Chondrocyte (in vitro differentiated cells): Measurements from ENCODE around the gene CDC42EP4. TPM values are rescaled to one million over a fixed set of nuclear protein-coding genes. Genes with fewer than 3 reads are reported as not detected.

Source experiments
- DNase-seq: peaks from one replicate; pipeline ENCODE4 v3.0.0; 2021; ENCODE audit warnings: mixed read lengths, low spot score
- H3K27ac Mint-ChIP-seq: one replicate; pipeline ENCODE4 v1.8.0; 2021; ENCODE audit warnings: mild to moderate bottlenecking, moderate library complexity, mixed read lengths; ENCODE audit not compliant: unreplicated experiment
- H3K27me3 Mint-ChIP-seq: 2 replicates; pipeline ENCODE4 v1.8.0; 2021; ENCODE audit warnings: low read depth, mixed read lengths
- H3K36me3 Mint-ChIP-seq: 2 replicates; pipeline ENCODE4 v1.8.0; 2021; ENCODE audit warnings: low read depth, mixed read lengths
- H3K4me1 Mint-ChIP-seq: 2 replicates; pipeline ENCODE4 v1.8.0; 2021; ENCODE audit warnings: low read depth, mild to moderate bottlenecking, mixed read lengths
- H3K4me3 Mint-ChIP-seq: one replicate; pipeline ENCODE4 v1.8.0; 2021; ENCODE audit warnings: mild to moderate bottlenecking, moderate library complexity, mixed read lengths; ENCODE audit not compliant: unreplicated experiment
- H3K9me3 Mint-ChIP-seq: 2 replicates; pipeline ENCODE4 v1.8.0; 2021; ENCODE audit warnings: low read depth, mixed read lengths
- CTCF ChIP-seq: fragments of 200-600 bp; sonication (generic); IDR thresholded peaks from 2 replicates; pipeline ENCODE4 v1.5.0; 2021; ENCODE audit warnings: antibody characterized with exemption, mild to moderate bottlenecking, moderate library complexity
- total RNA-seq: library from RNA; stranded (reverse); gene quantifications from 3 replicates; pipeline ENCODE4 v1.2.1, GENCODE V29; 2021

The CDC42EP4 gene
- total RNA-seq, 1 donor from 2014 or later, result 10.5 TPM

- H3K9me3 Mint-ChIP-seq, result no peaks in the 10 kb centered on the region
- no peaks in the 10 kb centered on the region for H3K27me3 Mint-ChIP-seq
- peak; percentile 99 for TF ChIP-seq CTCF
- DNase-seq, result peak; percentile 48
- H3K4me3 Mint-ChIP-seq, result no peak overlapping the region
- peaks cover 3% of the 10 kb centered on the region for H3K4me1 Mint-ChIP-seq
- H3K36me3 Mint-ChIP-seq, result no peaks in the 10 kb centered on the region
- no peak overlapping the region for H3K27ac Mint-ChIP-seq
Measured at GRCh38 chr17:73255671-73256181, 56.1 kb downstream of the CDC42EP4 start.

GRCh38 chr17:73251871-73252270, 59.9 kb downstream of the CDC42EP4 start:
- peaks cover 4% of the 10 kb centered on the region for H3K36me3 Mint-ChIP-seq
- H3K4me3 Mint-ChIP-seq, result no peak overlapping the region
- DNase-seq, result no peak
- TF ChIP-seq CTCF, result no peak
- H3K27ac Mint-ChIP-seq, result no peak overlapping the region
- no peaks in the 10 kb centered on the region for H3K9me3 Mint-ChIP-seq
- H3K27me3 Mint-ChIP-seq, result no peaks in the 10 kb centered on the region
- no peaks in the 10 kb centered on the region for H3K4me1 Mint-ChIP-seq

GRCh38 chr17:73250851-73251640, 60.8 kb downstream of the CDC42EP4 start:
- no peaks in the 10 kb centered on the region for H3K4me1 Mint-ChIP-seq
- H3K36me3 Mint-ChIP-seq, result peaks cover 4% of the 10 kb centered on the region
- DNase-seq, result no peak
- H3K4me3 Mint-ChIP-seq, result no peak overlapping the region
- no peaks in the 10 kb centered on the region for H3K9me3 Mint-ChIP-seq
- TF ChIP-seq CTCF, result no peak
- H3K27ac Mint-ChIP-seq, result no peak overlapping the region
- no peaks in the 10 kb centered on the region for H3K27me3 Mint-ChIP-seq

GRCh38 chr17:73249700-73250099, 62.1 kb downstream of the CDC42EP4 start:
- Mint-ChIP-seq H3K4me1 (no peaks in the 10 kb centered on the region), H3K27ac (no peak overlapping the region), H3K27me3 (no peaks in the 10 kb centered on the region), H3K4me3 (no peak overlapping the region), H3K9me3 (no peaks in the 10 kb centered on the region), H3K36me3 (peaks cover 8% of the 10 kb centered on the region)
- no peak for DNase-seq
- TF ChIP-seq CTCF, result no peak

- no peak overlapping the region for H3K4me3 Mint-ChIP-seq
- no peaks in the 10 kb centered on the region for H3K27me3 Mint-ChIP-seq
- DNase-seq, result no peak
- H3K4me1 Mint-ChIP-seq, result no peaks in the 10 kb centered on the region
- TF ChIP-seq CTCF, result no peak
- no peak overlapping the region for H3K27ac Mint-ChIP-seq
- H3K36me3 Mint-ChIP-seq, result peaks cover 9% of the 10 kb centered on the region
- H3K9me3 Mint-ChIP-seq, result no peaks in the 10 kb centered on the region
Measured at GRCh38 chr17:73248532-73248931, 63.3 kb downstream of the CDC42EP4 start.
